AG04449 (cell line): ENCODE data around the gene CAPZB.
A peak's percentile ranks its signal among the peaks of the same experiment; 100 is the strongest.

Experiments used
- CTCF ChIA-PET: fragments of 350-600 bp; formaldehyde crosslinking; extraction: SDS; loops from one replicate; lab custom pipeline; 2021; ENCODE audit warnings: antibody characterized with exemption; lab: Yijun Ruan, JAX
- POLR2A ChIA-PET: fragments of 400-600, 350-600 bp; formaldehyde crosslinking; extraction: SDS; loops from one replicate; lab custom pipeline; 2020; ENCODE audit warnings: antibody characterized with exemption, inconsistent platforms; lab: Yijun Ruan, JAX
- DNase-seq: peaks from one replicate; pipeline ENCODE4 v3.0.0-alpha.2; 2010; ENCODE audit warnings: low read depth, low spot score
- H3K4me3 ChIP-seq: 2 replicates; pipeline ENCODE4 v1.5.1; 2011; ENCODE audit warnings: low read depth, mild to moderate bottlenecking, control low read depth, low read length
- TF ChIP-seq, protein P1 (sequence below): IDR thresholded peaks from one replicate; pipeline ENCODE4 v1.5.1; 2011; ENCODE audit warnings: mild to moderate bottlenecking, moderate library complexity, low read length, control low read depth, inconsistent platforms; ENCODE audit not compliant: insufficient read depth; ENCODE audit errors: missing control alignments

Gene CAPZB

DNA sequence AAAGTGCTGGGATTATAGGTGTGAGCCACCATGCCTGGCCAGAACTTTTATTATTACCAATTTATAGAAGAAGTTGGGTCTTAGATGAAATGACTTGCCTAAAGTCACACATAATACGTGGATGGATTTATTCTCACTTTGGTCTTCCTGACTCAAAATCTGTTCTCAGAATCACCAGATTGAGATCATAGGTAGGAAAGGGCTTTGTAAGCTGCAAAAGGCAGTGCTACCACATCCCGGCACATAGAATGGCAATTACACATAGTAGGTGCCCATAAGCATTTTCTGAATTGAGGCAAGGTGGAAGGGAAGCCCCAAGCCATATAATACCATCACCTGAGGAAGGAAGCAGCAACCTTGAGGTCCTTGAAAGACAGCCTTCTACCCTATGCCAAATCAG, 8.2 kb upstream of the CAPZB start:
- DNase-seq = no peak
- CTCF ChIA-PET = interaction anchor here (1.7 kb wide), 1 partner anchor 160 kb away, joined by 4 read pairs; no protein-coding TSS in a partner anchor
- TF ChIP-seq, protein P1, sequence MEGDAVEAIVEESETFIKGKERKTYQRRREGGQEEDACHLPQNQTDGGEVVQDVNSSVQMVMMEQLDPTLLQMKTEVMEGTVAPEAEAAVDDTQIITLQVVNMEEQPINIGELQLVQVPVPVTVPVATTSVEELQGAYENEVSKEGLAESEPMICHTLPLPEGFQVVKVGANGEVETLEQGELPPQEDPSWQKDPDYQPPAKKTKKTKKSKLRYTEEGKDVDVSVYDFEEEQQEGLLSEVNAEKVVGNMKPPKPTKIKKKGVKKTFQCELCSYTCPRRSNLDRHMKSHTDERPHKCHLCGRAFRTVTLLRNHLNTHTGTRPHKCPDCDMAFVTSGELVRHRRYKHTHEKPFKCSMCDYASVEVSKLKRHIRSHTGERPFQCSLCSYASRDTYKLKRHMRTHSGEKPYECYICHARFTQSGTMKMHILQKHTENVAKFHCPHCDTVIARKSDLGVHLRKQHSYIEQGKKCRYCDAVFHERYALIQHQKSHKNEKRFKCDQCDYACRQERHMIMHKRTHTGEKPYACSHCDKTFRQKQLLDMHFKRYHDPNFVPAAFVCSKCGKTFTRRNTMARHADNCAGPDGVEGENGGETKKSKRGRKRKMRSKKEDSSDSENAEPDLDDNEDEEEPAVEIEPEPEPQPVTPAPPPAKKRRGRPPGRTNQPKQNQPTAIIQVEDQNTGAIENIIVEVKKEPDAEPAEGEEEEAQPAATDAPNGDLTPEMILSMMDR = no peak
- POLR2A ChIA-PET = no interaction called here
- H3K4me3 ChIP-seq = no peak overlapping the region

DNA sequence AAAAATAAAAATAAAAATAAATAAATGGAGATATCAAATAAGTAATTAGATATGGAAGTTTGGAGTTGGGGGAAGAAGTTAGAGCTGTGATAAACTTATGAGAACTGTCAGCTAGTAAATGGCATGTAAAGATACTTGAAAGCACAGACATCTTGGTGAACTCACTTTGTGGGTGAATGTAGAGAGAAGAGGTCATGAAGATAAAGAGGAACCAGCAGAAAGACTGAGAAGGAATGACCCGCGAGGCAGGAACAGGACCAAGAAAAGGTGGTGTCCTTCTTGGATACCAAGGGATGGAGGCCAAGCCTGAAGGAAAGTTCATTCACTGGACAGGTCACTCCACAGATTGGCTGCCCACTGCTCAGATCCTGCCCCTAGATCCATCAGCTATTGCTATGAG, 4.7 kb upstream of the CAPZB start:
- H3K4me3 ChIP-seq = no peak overlapping the region
- ChIA-PET CTCF (interaction anchor here (1.0 kb wide), 1 partner anchor 47 kb away, joined by 3 read pairs; no protein-coding TSS in a partner anchor), POLR2A (no interaction called here)
- no peak for DNase-seq
- TF ChIP-seq, protein P1 = no peak

DNA sequence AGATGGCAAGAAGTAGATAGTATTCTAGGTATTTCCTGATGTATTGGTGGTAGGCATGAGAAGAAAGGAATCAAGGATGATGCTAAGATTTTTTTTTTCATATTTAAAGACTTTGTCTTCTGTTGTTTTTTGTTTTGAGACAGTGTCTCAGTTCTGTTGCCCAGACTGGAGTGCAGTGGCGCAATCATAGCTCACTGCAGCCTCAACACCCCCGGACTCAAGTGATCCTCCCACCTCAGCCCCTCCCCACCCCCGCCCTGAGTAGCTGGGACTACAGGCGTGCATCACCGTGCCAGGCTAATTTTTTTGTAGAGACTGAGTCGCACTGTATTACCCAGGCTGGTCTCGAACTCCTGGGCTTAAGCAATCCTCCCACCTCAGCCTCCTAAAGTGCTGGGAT, 2.8 kb upstream of the CAPZB start:
- DNase-seq = no peak
- POLR2A ChIA-PET = no interaction called here
- TF ChIP-seq, protein P1 = no peak
- CTCF ChIA-PET = interaction anchor here (0.6 to 4.1 kb wide), 28 partner anchors 8 to 173 kb away, joined by 3 to 36 read pairs (median 3); partner anchors contain the start of gene NBL1
- no peak overlapping the region for H3K4me3 ChIP-seq

DNA sequence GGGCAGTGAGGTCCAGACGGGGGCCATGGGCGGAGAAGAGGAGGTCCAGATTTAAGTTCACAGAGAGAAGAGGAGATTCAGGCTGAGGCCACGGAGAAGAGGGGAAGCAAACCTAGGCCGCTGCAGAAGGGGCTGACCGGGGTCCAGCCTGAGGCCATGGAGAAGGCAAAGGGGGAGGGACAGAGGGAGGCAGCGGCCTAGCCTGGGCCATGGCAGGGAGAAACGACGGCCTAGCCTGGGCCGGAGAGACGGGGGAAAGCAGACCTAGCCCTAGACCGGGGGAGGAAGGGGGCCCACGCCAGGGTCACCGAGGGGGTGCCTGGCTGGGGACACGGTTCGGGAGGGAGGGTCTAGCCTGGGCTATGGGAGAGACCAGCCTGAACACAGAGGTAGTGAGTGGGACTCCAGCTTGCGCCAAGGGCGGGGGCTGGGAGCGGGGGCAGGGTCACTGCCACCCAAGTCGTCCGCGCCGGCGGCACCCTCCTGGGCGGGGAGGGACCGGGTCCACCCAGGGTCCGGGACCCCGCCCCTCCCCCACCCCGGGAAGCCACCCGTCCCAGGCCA, 459 bp downstream of the CAPZB start:
- ChIA-PET POLR2A (interaction anchor here (0.6 to 1.0 kb wide), 3 partner anchors 29 to 89 kb away, joined by 3 to 4 read pairs (median 3); no protein-coding TSS in a partner anchor), CTCF (interaction anchor here (1.3 kb wide), 1 partner anchor 166 kb away, joined by 4 read pairs; no protein-coding TSS in a partner anchor)
- H3K4me3 ChIP-seq = peak overlapping the region; percentile 84

DNA sequence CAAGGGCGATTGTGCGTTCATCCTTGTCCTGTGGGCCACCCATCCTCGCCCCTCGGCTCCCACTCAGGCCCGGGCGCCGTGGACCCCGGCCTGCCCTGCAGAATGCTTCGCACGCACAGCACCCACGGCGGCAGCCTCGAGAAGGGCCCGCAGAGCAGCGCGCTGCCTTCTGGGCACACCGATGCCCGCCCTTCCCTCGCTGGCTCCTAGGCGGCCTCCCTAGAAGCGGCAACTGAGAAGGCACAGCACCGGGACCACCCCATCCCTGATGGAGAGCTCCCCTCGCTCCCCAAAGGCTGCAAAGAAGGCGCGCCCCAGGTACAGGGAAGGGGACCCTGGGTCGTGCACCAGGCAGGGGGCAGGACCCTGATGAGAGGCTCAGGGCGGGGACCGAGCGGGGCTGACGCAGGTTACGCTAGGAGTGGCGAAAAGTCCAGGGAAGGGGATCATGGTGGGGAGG, 971 bp downstream of the CAPZB start:
- peak overlapping the region; percentile 84 for H3K4me3 ChIP-seq
- POLR2A ChIA-PET = no interaction called here
- CTCF ChIA-PET = interaction anchor here (1.0 to 1.3 kb wide), 5 partner anchors 94 to 176 kb away, joined by 3 to 5 read pairs (median 3); no protein-coding TSS in a partner anchor
- DNase-seq = no peak
- TF ChIP-seq, protein P1 = no peak

More for the DNA sequence above, 459 bp downstream of the CAPZB start:
- TF ChIP-seq, protein P1 = no peak
- no peak for DNase-seq

DNA sequence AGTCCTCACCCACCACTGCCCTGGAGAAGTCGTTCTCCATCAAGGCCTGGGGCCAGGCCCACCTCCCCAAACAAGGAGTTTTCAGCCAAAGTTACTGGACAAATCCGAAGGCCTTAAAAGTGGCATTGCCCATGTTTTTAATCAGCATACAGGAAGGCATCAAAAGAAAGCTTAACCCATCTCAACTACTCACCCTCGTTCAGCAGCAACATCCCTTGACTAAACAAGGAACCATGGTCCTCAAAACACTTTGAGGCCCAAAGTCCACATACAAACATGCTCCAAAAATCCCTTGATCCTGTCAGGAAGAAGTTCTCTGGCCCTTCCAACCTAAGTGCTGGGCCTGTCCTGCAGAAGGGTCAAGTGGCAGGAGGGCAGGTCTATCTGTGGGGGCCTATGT, 1.6 kb downstream of the CAPZB start:
- no peak for DNase-seq
- H3K4me3 ChIP-seq = peak overlapping the region; percentile 84
- TF ChIP-seq, protein P1 = no peak
- POLR2A ChIA-PET = interaction anchor here (1.2 kb wide), 1 partner anchor 11 kb away, joined by 3 read pairs; no protein-coding TSS in a partner anchor
- CTCF ChIA-PET = interaction anchor here (1.0 to 1.6 kb wide), 7 partner anchors 15 to 177 kb away, joined by 3 to 5 read pairs (median 3); no protein-coding TSS in a partner anchor
